Glomerular endothelial cell (primary cell): Measurements from ENCODE around the gene SRP19. TPM values are rescaled to one million over a fixed set of nuclear protein-coding genes. Genes with fewer than 3 reads are reported as not detected.

Experiments
- total RNA-seq: library from RNA; depleted of rRNA; stranded (reverse); fragments of >200 nt; gene quantifications from 2 replicates; pipeline ENCODE4 v1.2.3, GENCODE V29; 2015

SRP19 gene
- total RNA-seq, 1 donor from 2014 or later: 96.0 TPM

Other genes with a start within 250 kb of the SRP19 start
- 43.4 and 53.7 TPM in 2 replicates for gene APC, start 123.4 kb upstream of the SRP19 start, total RNA-seq
- gene REEP5, start 60.9 kb downstream of the SRP19 start, total RNA-seq: 70.4 and 90.0 TPM in 2 replicates
- 15.5 and 29.2 TPM in 2 replicates for gene DCP2, start 115.5 kb downstream of the SRP19 start, total RNA-seq